MCF 10A (cell line): ENCODE measurements around the gene TUBB2A. TPM values are rescaled to one million over a fixed set of nuclear protein-coding genes. Genes with fewer than 3 reads are reported as not detected.

Experiments
- BruUV-seq: library from RNA; stranded (reverse); fragments of 400-500 nt; replicated peaks from 2 replicates; lab custom pipeline; 2021; lab: Mats Ljungman, UMichigan
- CTCF ChIA-PET: fragments of 300-600 bp; sonication (Branson Sonifier 250); formaldehyde crosslinking; extraction: SDS; loops from one replicate; lab custom pipeline; 2021; ENCODE audit warnings: antibody characterized with exemption, inconsistent platforms; lab: Yijun Ruan, JAX
- POLR2A ChIA-PET: fragments of 300-600, 350-650 bp; sonication (Branson Sonifier 250); formaldehyde crosslinking; extraction: SDS; loops from one replicate; lab custom pipeline; 2020; ENCODE audit warnings: antibody characterized with exemption, inconsistent platforms; lab: Yijun Ruan, JAX
- DNase-seq: peaks from one replicate; pipeline ENCODE4 v3.0.0-alpha.2; 2018; ENCODE audit not compliant: unreplicated experiment
- H3K27ac Mint-ChIP-seq: one replicate; pipeline ENCODE4 v1.8.0; 2022; ENCODE audit warnings: mild to moderate bottlenecking, low read depth, mixed read lengths; ENCODE audit not compliant: unreplicated experiment
- H3K27me3 Mint-ChIP-seq: one replicate; pipeline ENCODE4 v1.8.0; 2022; ENCODE audit warnings: mixed read lengths; ENCODE audit not compliant: insufficient read depth, unreplicated experiment
- H3K36me3 Mint-ChIP-seq: one replicate; pipeline ENCODE4 v1.8.0; 2022; ENCODE audit warnings: mild to moderate bottlenecking, moderate library complexity, mixed read lengths; ENCODE audit not compliant: insufficient read depth, unreplicated experiment
- H3K4me1 Mint-ChIP-seq: one replicate; pipeline ENCODE4 v1.8.0; 2022; ENCODE audit warnings: mixed read lengths; ENCODE audit not compliant: insufficient read depth, unreplicated experiment
- H3K4me3 Mint-ChIP-seq: one replicate; pipeline ENCODE4 v1.8.0; 2022; ENCODE audit warnings: mild to moderate bottlenecking, moderate library complexity, mixed read lengths; ENCODE audit not compliant: unreplicated experiment
- H3K9me3 Mint-ChIP-seq: one replicate; pipeline ENCODE4 v1.8.0; 2022; ENCODE audit warnings: mixed read lengths; ENCODE audit not compliant: unreplicated experiment
- CTCF ChIP-seq: fragments of 200-600 bp; IDR thresholded peaks from one replicate; pipeline ENCODE4 v1.8.0; 2022; ENCODE audit warnings: antibody characterized with exemption, mild to moderate bottlenecking; ENCODE audit not compliant: unreplicated experiment
- intact Hi-C: fragments of 100-400 bp; cut with micrococcal nuclease; formaldehyde crosslinking; loops from 2 replicates; pipeline ENCODE4 v1.14.1; 2022
- total RNA-seq: library from RNA; stranded (reverse); gene quantifications from 2 replicates; pipeline ENCODE4 v1.2.3, GENCODE V29; 2022

Gene TUBB2A
- total RNA-seq, 1 experiment from 2014 or later, result 13.3 TPM

- CTCF ChIA-PET, result interaction anchor here (0.6 to 0.9 kb wide), 2 partner anchors 76 to 116 kb away, joined by 3 read pairs; no protein-coding TSS in a partner anchor
- H3K36me3 Mint-ChIP-seq, result peaks cover 36% of the 10 kb centered on the region
- intact Hi-C loops, result no loop called here
Measured at GRCh38 chr6:3135668-3136291, 21.6 kb downstream of the TUBB2A start.

DNA sequence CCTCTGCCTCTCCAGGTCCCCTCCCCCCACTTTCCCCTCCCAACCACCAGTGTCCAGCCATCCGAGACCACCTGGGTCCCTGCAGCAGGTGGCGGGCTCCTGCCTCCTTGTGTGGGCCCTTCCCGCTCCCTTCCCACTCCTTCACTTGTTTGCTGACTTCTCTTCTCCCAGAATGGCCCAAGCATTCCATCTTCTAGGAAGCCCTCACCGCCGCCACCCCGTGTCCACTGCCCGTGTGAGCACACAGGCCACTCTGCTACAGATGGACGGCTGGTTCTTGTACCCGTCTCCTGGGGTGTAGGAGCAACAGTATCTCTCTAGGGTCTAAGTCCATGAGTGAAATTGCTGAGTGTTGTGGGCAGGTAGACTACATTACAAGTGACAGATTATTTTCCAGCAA, 23.8 kb downstream of the TUBB2A start:
- H3K27ac Mint-ChIP-seq, result no peak overlapping the region

More at GRCh38 chr6:3135668-3136291, 21.6 kb downstream of the TUBB2A start:
- POLR2A ChIA-PET, result no interaction called here
- Mint-ChIP-seq H3K4me1 (peaks cover 13% of the 10 kb centered on the region), H3K4me3 (no peak overlapping the region), H3K27me3 (no peaks in the 10 kb centered on the region), H3K9me3 (no peaks in the 10 kb centered on the region), H3K27ac (no peak overlapping the region)
- no peak for DNase-seq
- no peak for TF ChIP-seq CTCF
- no TSS peak for BruUV-seq

GRCh38 chr6:3131695-3132094, 25.6 kb downstream of the TUBB2A start:
- H3K9me3 Mint-ChIP-seq, result no peaks in the 10 kb centered on the region
- intact Hi-C loops, result no loop called here
- no peak overlapping the region for H3K27ac Mint-ChIP-seq
- no peak for TF ChIP-seq CTCF
- H3K36me3 Mint-ChIP-seq, result peaks cover 22% of the 10 kb centered on the region
- BruUV-seq, result no TSS peak
- ChIA-PET CTCF (interaction anchor here (0.6 to 1.2 kb wide), 2 partner anchors 17 to 120 kb away, joined by 3 to 5 read pairs; no protein-coding TSS in a partner anchor), POLR2A (no interaction called here)
- no peaks in the 10 kb centered on the region for H3K4me1 Mint-ChIP-seq
- H3K27me3 Mint-ChIP-seq, result no peaks in the 10 kb centered on the region
- no peak for DNase-seq
- no peak overlapping the region for H3K4me3 Mint-ChIP-seq

More for the DNA sequence above, 23.8 kb downstream of the TUBB2A start:
- TF ChIP-seq CTCF, result no peak
- DNase-seq, result no peak
- CTCF ChIA-PET, result no interaction called here
- no peaks in the 10 kb centered on the region for H3K9me3 Mint-ChIP-seq
- POLR2A ChIA-PET, result no interaction called here
- peaks cover 36% of the 10 kb centered on the region for H3K36me3 Mint-ChIP-seq
- H3K4me3 Mint-ChIP-seq, result no peak overlapping the region
- no peaks in the 10 kb centered on the region for H3K27me3 Mint-ChIP-seq
- BruUV-seq, result no TSS peak
- peaks cover 2% of the 10 kb centered on the region for H3K4me1 Mint-ChIP-seq
- intact Hi-C loops, result no loop called here

DNA sequence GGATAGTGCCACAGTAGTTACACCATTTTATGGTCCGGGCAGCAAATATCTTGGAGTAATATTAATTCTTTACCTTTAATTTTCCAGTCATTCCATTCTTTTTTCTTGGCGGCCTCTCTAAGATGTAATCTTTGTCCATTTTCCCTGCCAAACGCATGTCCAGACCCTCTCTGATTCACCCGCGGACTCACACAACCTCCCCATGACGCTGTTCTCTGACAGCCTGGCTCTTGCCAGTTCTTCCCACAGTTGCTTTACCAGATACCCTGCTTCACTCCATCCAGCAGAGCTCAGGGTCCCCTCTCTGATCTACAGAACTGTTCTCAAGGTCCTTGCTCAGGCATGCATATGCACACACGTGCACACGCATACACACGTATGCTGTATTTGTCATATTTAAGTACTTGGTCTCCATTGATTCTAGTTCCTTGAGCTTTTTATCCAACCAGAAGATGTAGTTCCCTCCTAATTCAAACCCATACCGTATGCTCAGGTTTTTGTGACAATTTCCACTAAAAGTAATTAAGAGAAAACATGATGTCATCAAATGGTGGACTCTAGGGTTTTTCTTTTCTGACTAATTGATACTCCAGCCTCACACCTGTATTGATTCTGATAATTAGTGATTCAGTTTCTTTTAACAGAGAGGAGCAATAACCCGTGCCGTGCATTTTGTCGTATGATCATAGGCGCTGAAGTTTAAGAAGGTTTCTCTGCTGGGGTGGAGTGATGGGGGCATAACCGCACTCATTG, 28.8 kb downstream of the TUBB2A start:
- no peaks in the 10 kb centered on the region for H3K4me1 Mint-ChIP-seq
- no peak overlapping the region for H3K27ac Mint-ChIP-seq
- peaks cover 15% of the 10 kb centered on the region for H3K36me3 Mint-ChIP-seq
- H3K9me3 Mint-ChIP-seq, result no peaks in the 10 kb centered on the region
- no peak for TF ChIP-seq CTCF
- H3K27me3 Mint-ChIP-seq, result no peaks in the 10 kb centered on the region
- H3K4me3 Mint-ChIP-seq, result no peak overlapping the region
- POLR2A ChIA-PET, result interaction anchor here (0.6 to 1.4 kb wide), 4 partner anchors 9 to 108 kb away, joined by 3 to 7 read pairs (median 4); partner anchors contain the start of gene BPHL
- no peak for DNase-seq
- CTCF ChIA-PET, result interaction anchor here (0.6 to 6.5 kb wide), 7 partner anchors 9 to 1006 kb away, joined by 3 to 64 read pairs (median 3); partner anchors contain the start of gene PSMG4
- no TSS peak for BruUV-seq
- intact Hi-C loops, result no loop called here
